Prostate gland (tissue), 2 donors: ENCODE measurements around the gene ITGB8.

ENCODE experiments used
- CTCF ChIP-seq, 4 experiments: fragments of 200-600 bp in 2 of 4; fragments of 450-650 bp in 2 of 4; sonication (generic) in 2 of 4; IDR thresholded peaks; 1 replicate in 3 of 4; 2 replicates in 1 of 4; pipeline ENCODE4 v1.5.1; 2016 to 2019; ENCODE audit warnings: antibody characterized with exemption in 4 of 4, mild to moderate bottlenecking in 2 of 4, moderate library complexity in 2 of 4
- POLR2A ChIP-seq: fragments of 450-650 bp; IDR thresholded peaks from one replicate; pipeline ENCODE4 v1.6.1; 2016; ENCODE audit warnings: antibody characterized with exemption, mild to moderate bottlenecking
- POLR2AphosphoS5 ChIP-seq: sonication (generic); formaldehyde crosslinking; IDR thresholded peaks from one replicate; pipeline ENCODE4 v1.6.1; 2017; ENCODE audit warnings: antibody characterized with exemption

- TF ChIP-seq CTCF (IDR thresholded peaks at IDR 0.05) (no peak), POLR2AphosphoS5 (no peak), POLR2A (no peak)
Observed at GRCh38 chr7:20314198-20314597, 16.5 kb upstream of the ITGB8 start.
